RWPE2 (cell line): Measurements from ENCODE around the gene MARCHF3.
"Not testable (repeated sequence)": the region's sequence is repeated elsewhere in the genome, so short reads cannot be mapped to it uniquely, and the experiment has no call there.

Experiments used
- ATAC-seq: fragments of 200-7000 bp; cut with Tn5 transposase; 3 replicates; pipeline ENCODE4 v1.9.1; 2021; ENCODE audit warnings: low read depth
- DNase-seq: peaks from one replicate; pipeline ENCODE4 v3.0.0-alpha.2; 2020; ENCODE audit warnings: low spot score
- H3K27ac ChIP-seq: fragments of 450-650 bp; 2 replicates; pipeline ENCODE4 v1.5.1; 2017; ENCODE audit warnings: mild to moderate bottlenecking; ENCODE audit not compliant: poor library complexity, severe bottlenecking
- H3K27me3 ChIP-seq: fragments of 250-450 bp; sonication (Bioruptor Pico); 2 replicates; pipeline ENCODE4 v1.5.1; 2021; ENCODE audit warnings: mild to moderate bottlenecking, moderate library complexity; ENCODE audit not compliant: insufficient read depth, poor library complexity, severe bottlenecking
- H3K36me3 ChIP-seq: fragments of 250-450 bp; sonication (Bioruptor Pico); 2 replicates; pipeline ENCODE4 v1.5.1; 2020; ENCODE audit warnings: low read depth, mild to moderate bottlenecking, moderate library complexity
- H3K4me1 ChIP-seq: fragments of 250-450 bp; sonication (Bioruptor Pico); 2 replicates; pipeline ENCODE4 v1.5.1; 2021; ENCODE audit warnings: mild to moderate bottlenecking, moderate library complexity; ENCODE audit not compliant: insufficient read depth, poor library complexity, severe bottlenecking
- H3K4me3 ChIP-seq: fragments of 250-450 bp; sonication (Bioruptor Pico); 2 replicates; pipeline ENCODE4 v1.5.1; 2021; ENCODE audit warnings: mild to moderate bottlenecking, moderate library complexity; ENCODE audit not compliant: severe bottlenecking
- H3K9me3 ChIP-seq: fragments of 250-450 bp; sonication (Bioruptor Pico); 2 replicates; pipeline ENCODE4 v1.5.1; 2021; ENCODE audit warnings: mild to moderate bottlenecking, moderate library complexity; ENCODE audit not compliant: severe bottlenecking
- CTCF ChIP-seq: fragments of 450-650 bp; IDR thresholded peaks from one replicate; pipeline ENCODE4 v1.5.1; 2017; ENCODE audit warnings: mild to moderate bottlenecking, moderate library complexity; ENCODE audit not compliant: poor library complexity, severe bottlenecking

Gene MARCHF3

GRCh38 chr5:126854526-126855110 is 175.7 kb downstream of the MARCHF3 start:
- DNase-seq (no peak), ATAC-seq (no peak)
- Histone ChIP-seq H3K4me3 (no peak overlapping the region), H3K27me3 (no peaks in the 10 kb centered on the region), H3K27ac (no peak overlapping the region), H3K36me3 (no peaks in the 10 kb centered on the region), H3K9me3 (no peaks in the 10 kb centered on the region), H3K4me1 (no peaks in the 10 kb centered on the region)
- TF ChIP-seq CTCF, result no peak

GRCh38 chr5:126853541-126854307 is 176.6 kb downstream of the MARCHF3 start:
- not testable (repeated sequence) for H3K27ac ChIP-seq

GRCh38 chr5:126852841-126853271 is 177.5 kb downstream of the MARCHF3 start:
- Histone ChIP-seq H3K4me3 (no peak overlapping the region), H3K27ac (no peak overlapping the region), H3K36me3 (no peaks in the 10 kb centered on the region), H3K4me1 (no peaks in the 10 kb centered on the region), H3K9me3 (no peaks in the 10 kb centered on the region), H3K27me3 (no peaks in the 10 kb centered on the region)
- TF ChIP-seq CTCF, result no peak
- DNase-seq (no peak), ATAC-seq (no peak)

More at GRCh38 chr5:126853541-126854307, 176.6 kb downstream of the MARCHF3 start:
- not testable (repeated sequence) for H3K4me1 ChIP-seq, H3K27me3 ChIP-seq, H3K36me3 ChIP-seq, H3K4me3 ChIP-seq, DNase-seq, ATAC-seq, H3K9me3 ChIP-seq

- no peak for TF ChIP-seq CTCF
- Histone ChIP-seq H3K36me3 (no peaks in the 10 kb centered on the region), H3K27me3 (no peaks in the 10 kb centered on the region), H3K27ac (no peak overlapping the region), H3K4me1 (no peaks in the 10 kb centered on the region), H3K9me3 (no peaks in the 10 kb centered on the region), H3K4me3 (no peak overlapping the region)
- DNase-seq, result no peak
- no peak for ATAC-seq
Observed at GRCh38 chr5:126852091-126852571, 178.2 kb downstream of the MARCHF3 start.

- Histone ChIP-seq H3K9me3 (no peaks in the 10 kb centered on the region), H3K27me3 (no peaks in the 10 kb centered on the region), H3K36me3 (no peaks in the 10 kb centered on the region), H3K27ac (no peak overlapping the region), H3K4me3 (no peak overlapping the region), H3K4me1 (no peaks in the 10 kb centered on the region)
- DNase-seq (no peak), ATAC-seq (no peak)
- no peak for TF ChIP-seq CTCF
Observed at GRCh38 chr5:126851501-126852011, 178.8 kb downstream of the MARCHF3 start.
